ENCODE data around the gene AQP6. TPM values are rescaled to one million over a fixed set of nuclear protein-coding genes. Genes with fewer than 3 reads are reported as not detected.
"Not testable (repeated sequence)": the region's sequence is repeated elsewhere in the genome, so short reads cannot be mapped to it uniquely, and the experiment has no call there.

Gene AQP6
- total and polyA plus RNA-seq, 10 of the 15 experiments (the other 5 are each of a cell fraction or from before 2014, with no cell fraction given): not detected

DNA sequence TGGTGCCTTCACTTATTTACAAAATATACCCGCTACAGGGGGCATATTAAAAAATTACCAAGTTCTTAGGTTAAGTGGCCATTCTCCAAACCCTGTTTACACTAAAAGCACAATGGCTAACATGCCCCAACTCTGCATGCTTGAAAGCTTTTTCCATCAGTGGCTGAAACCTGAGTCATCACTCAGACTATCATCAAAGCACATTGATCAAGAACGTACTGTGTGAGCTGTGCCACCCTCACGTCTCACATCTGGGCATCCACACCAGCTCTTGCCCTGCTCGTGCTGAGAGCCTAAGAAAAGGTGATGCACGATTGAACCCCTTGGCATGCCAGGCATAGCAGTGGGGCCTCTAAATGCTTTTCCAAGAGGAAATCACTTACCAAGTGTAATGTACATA is 13.2 kb downstream of the AQP6 start:
- DNase-seq (ENCODE audit: low read depth, low spot score) (no peak), ATAC-seq (no peak), FAIRE-seq (no peak)
- no peaks in the 10 kb centered on the region for H3K79me2 ChIP-seq (ENCODE audit: control insufficient read depth, insufficient read depth, low read length)
- POLR2A ChIA-PET: interaction anchor here (1.0 kb wide), 1 partner anchor 35 kb away, joined by 3 read pairs; no protein-coding TSS in a partner anchor
- in situ Hi-C loops (cut with MboI) (no loop called here), intact Hi-C loops (cut with micrococcal nuclease; ENCODE audit: unreplicated experiment) (no loop called here)
- RAD21 ChIA-PET (ENCODE audit: unreplicated experiment): interaction anchor here (1.7 kb wide), 1 partner anchor 19 kb away, joined by 3 read pairs; no protein-coding TSS in a partner anchor
- peaks cover 1 to 22% of the 10 kb centered on the region in 2 experiments for H3K36me3 ChIP-seq (ENCODE audit: control insufficient read depth in 2 of 2, insufficient read depth in 2 of 2, low read length in 1 of 2)
- CTCF ChIA-PET: interaction anchor here (0.6 to 2.6 kb wide), 6 partner anchors 17 to 84 kb away, joined by 3 to 9 read pairs (median 3); no protein-coding TSS in a partner anchor
- no peak overlapping the region for H3K9ac ChIP-seq (ENCODE audit: control insufficient read depth, insufficient read depth, low read length)
- no peak overlapping the region for H3K4me2 ChIP-seq (ENCODE audit: control insufficient read depth, insufficient read depth)
- H3K27ac ChIP-seq (ENCODE audit: control insufficient read depth, insufficient read depth): no peak overlapping the region
- no peak overlapping the region for H2AFZ ChIP-seq (ENCODE audit: control insufficient read depth, low read depth, low read length)
- BruUV-seq (replicated peaks): no TSS peak
- SMC1A ChIA-PET (ENCODE audit: uncharacterized antibody, unreplicated experiment): no interaction called here
- H3K27me3 ChIP-seq (replicated peaks in 1 of 2; ENCODE audit: control insufficient read depth in 2 of 2, insufficient read depth in 2 of 2, low read length in 1 of 2): no peaks in the 10 kb centered on the region
- no peaks in the 10 kb centered on the region for H4K20me1 ChIP-seq (ENCODE audit: control insufficient read depth, insufficient read depth)
- TF ChIP-seq MEF2B (IDR thresholded peaks at IDR 0.05; ENCODE audit: partially characterized antibody, poor library complexity, severe bottlenecking) (no peak), SPI1 (IDR thresholded peaks at IDR 0.05; ENCODE audit: borderline replicate concordance, insufficient read depth, low read depth, low read length) (no peak), PRDM15 (CRISPR knock-in tag; IDR thresholded peaks at IDR 0.05) (no peak), NKRF (conservative IDR thresholded peaks at IDR 0.05) (no peak), PML (IDR thresholded peaks at IDR 0.05; ENCODE audit: low read length) (no peak), RCOR1 (conservative IDR thresholded peaks at IDR 0.05; ENCODE audit: low read depth, low read length) (no peak)
- no peaks in the 10 kb centered on the region for H3K9me3 ChIP-seq (replicated peaks; ENCODE audit: control insufficient read depth, insufficient read depth, low read length)
- H3K4me3 ChIP-seq: no peak overlapping the region
- 85% methylated on average over 5 of the region's 5 CpGs for WGBS (ENCODE audit: insufficient coverage, insufficient replicate concordance, low lambda C conversion rate, missing lambda C conversion rate)
- H3K4me1 ChIP-seq (ENCODE audit: control insufficient read depth, insufficient read depth, low read length): no peaks in the 10 kb centered on the region

DNA sequence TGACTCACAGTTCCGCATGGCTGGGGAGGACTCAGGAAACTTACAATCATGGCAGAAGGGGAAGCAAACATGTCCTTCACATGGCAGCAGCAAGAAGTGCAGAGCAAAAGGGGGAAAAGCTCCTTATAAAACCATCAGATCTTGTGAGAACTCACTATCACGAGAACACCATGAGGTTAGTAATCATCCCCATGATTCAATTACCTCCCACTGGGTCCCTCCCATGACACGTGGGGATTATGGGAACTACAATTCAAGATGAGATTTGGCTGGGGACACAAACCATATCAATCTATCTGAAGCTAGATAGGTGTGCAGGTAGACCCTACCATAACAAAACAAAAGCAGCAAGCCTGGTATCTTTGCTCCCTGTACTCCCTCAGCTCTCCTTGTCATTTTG is 13.7 kb downstream of the AQP6 start:
- FAIRE-seq; in situ Hi-C loops (cut with MboI); H4K20me1 ChIP-seq (ENCODE audit: control insufficient read depth, insufficient read depth); ATAC-seq; H3K9ac ChIP-seq (ENCODE audit: control insufficient read depth, insufficient read depth, low read length); H3K27me3 ChIP-seq (replicated peaks in 1 of 2; ENCODE audit: control insufficient read depth in 2 of 2, insufficient read depth in 2 of 2, low read length in 1 of 2); H3K4me3 ChIP-seq; SMC1A ChIA-PET (ENCODE audit: uncharacterized antibody, unreplicated experiment); DNase-seq (ENCODE audit: low read depth, low spot score); H3K27ac ChIP-seq (ENCODE audit: control insufficient read depth, insufficient read depth); intact Hi-C loops (cut with micrococcal nuclease; ENCODE audit: unreplicated experiment); H3K4me2 ChIP-seq (ENCODE audit: control insufficient read depth, insufficient read depth); BruUV-seq (replicated peaks); H3K9me3 ChIP-seq (replicated peaks; ENCODE audit: control insufficient read depth, insufficient read depth, low read length); H3K4me1 ChIP-seq (ENCODE audit: control insufficient read depth, insufficient read depth, low read length); H3K79me2 ChIP-seq (ENCODE audit: control insufficient read depth, insufficient read depth, low read length); POLR2A ChIA-PET; H2AFZ ChIP-seq (ENCODE audit: control insufficient read depth, low read depth, low read length): not testable (repeated sequence)
- peaks cover 1 to 23% of the 10 kb centered on the region in 2 experiments for H3K36me3 ChIP-seq (ENCODE audit: control insufficient read depth in 2 of 2, insufficient read depth in 2 of 2, low read length in 1 of 2)
- CTCF ChIA-PET: interaction anchor here (0.6 to 2.6 kb wide), 6 partner anchors 10 to 84 kb away, joined by 3 to 9 read pairs (median 3); no protein-coding TSS in a partner anchor
- RAD21 ChIA-PET (ENCODE audit: unreplicated experiment): interaction anchor here (1.7 kb wide), 1 partner anchor 19 kb away, joined by 3 read pairs; no protein-coding TSS in a partner anchor
- 100% methylated on average over 3 of the region's 3 CpGs for WGBS (ENCODE audit: insufficient coverage, insufficient replicate concordance, low lambda C conversion rate, missing lambda C conversion rate)
